Activated T-helper 1 cell treated with anti-CD3 and anti-CD28 coated beads, Interleukin-12 subunit alpha, Interleukin-12 subunit beta, Interleukin-2, Interleukin-4 antibody, amounts not matched to agents 30 ng/mL and 10 ng/mL and 1 ng/mL, durations not matched to agents 14 hours and 24 hours and 36 hours (primary cell): ENCODE measurements around the gene SLX4IP. TPM values are rescaled to one million over a fixed set of nuclear protein-coding genes. Genes with fewer than 3 reads are reported as not detected.

Source experiments
- DNase-seq: peaks from one replicate; pipeline ENCODE4 v3.0.0; 2021; ENCODE audit warnings: low spot score
- H3K27ac Mint-ChIP-seq: one replicate; pipeline ENCODE4 v1.8.0; 2021; ENCODE audit warnings: mild to moderate bottlenecking, mixed read lengths
- H3K27me3 Mint-ChIP-seq: one replicate; pipeline ENCODE4 v1.8.0; 2022; ENCODE audit warnings: mild to moderate bottlenecking, moderate library complexity, mixed read lengths; ENCODE audit not compliant: insufficient read depth
- H3K36me3 Mint-ChIP-seq: one replicate; pipeline ENCODE4 v1.8.0; 2021; ENCODE audit warnings: low read depth, mixed read lengths
- H3K4me1 Mint-ChIP-seq: one replicate; pipeline ENCODE4 v1.8.0; 2021; ENCODE audit warnings: low read depth, mixed read lengths
- H3K4me3 Mint-ChIP-seq: one replicate; pipeline ENCODE4 v1.8.0; 2021; ENCODE audit warnings: mild to moderate bottlenecking, moderate library complexity, mixed read lengths
- H3K9me3 Mint-ChIP-seq: one replicate; pipeline ENCODE4 v1.8.0; 2021; ENCODE audit warnings: mixed read lengths
- intact Hi-C: fragments of 100-400 bp; cut with micrococcal nuclease; formaldehyde crosslinking; loops from one replicate; pipeline ENCODE4 v1.15.1; 2024
- total RNA-seq: library from RNA; stranded (reverse); gene quantifications from 2 replicates; pipeline ENCODE4 v1.2.3, GENCODE V29; 2022

Gene SLX4IP
- total RNA-seq, 1 donor from 2014 or later, result 5.0 TPM

- intact Hi-C loops, result loop anchor here (2.0 kb wide), 1 partner anchor 75 kb away; no protein-coding TSS in a partner anchor
- no peak overlapping the region for H3K4me3 Mint-ChIP-seq
- peaks cover 41% of the 10 kb centered on the region for H3K4me1 Mint-ChIP-seq
- peak overlapping the region; percentile 13 for H3K27ac Mint-ChIP-seq
- no peaks in the 10 kb centered on the region for H3K36me3 Mint-ChIP-seq
- H3K9me3 Mint-ChIP-seq, result no peaks in the 10 kb centered on the region
- no peak for DNase-seq
- peaks cover 1% of the 10 kb centered on the region for H3K27me3 Mint-ChIP-seq
Observed at GRCh38 chr20:10521836-10522235, 86.7 kb downstream of the SLX4IP start.

- intact Hi-C loops, result no loop called here
- Mint-ChIP-seq H3K4me3 (no peak overlapping the region), H3K9me3 (no peaks in the 10 kb centered on the region), H3K27ac (no peak overlapping the region), H3K27me3 (peaks cover 1% of the 10 kb centered on the region), H3K4me1 (peaks cover 41% of the 10 kb centered on the region), H3K36me3 (no peaks in the 10 kb centered on the region)
- no peak for DNase-seq
Observed at GRCh38 chr20:10522328-10522727, 87.2 kb downstream of the SLX4IP start.

DNA sequence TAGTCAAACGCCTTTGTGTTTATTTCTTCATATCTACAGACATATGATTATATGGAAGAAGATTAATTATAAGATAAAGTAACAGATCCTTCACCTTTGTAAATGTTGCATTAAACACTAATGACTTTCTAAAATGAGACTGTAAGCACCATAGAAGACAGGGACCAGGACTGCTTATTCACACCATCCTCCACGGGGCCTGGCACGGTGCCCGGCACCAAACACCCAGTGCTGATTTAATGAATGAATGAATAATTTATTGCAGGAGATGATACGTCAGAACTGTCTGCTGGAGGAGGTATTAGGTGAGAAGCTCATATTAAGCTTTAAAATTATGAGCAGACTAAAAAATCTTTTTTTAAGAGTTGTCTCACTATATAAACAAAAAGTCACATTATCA, 88.3 kb downstream of the SLX4IP start:
- Mint-ChIP-seq H3K4me1 (peaks cover 41% of the 10 kb centered on the region), H3K36me3 (no peaks in the 10 kb centered on the region), H3K9me3 (no peaks in the 10 kb centered on the region), H3K4me3 (no peak overlapping the region), H3K27ac (no peak overlapping the region), H3K27me3 (no peaks in the 10 kb centered on the region)
- no peak for DNase-seq
- intact Hi-C loops, result no loop called here

GRCh38 chr20:10524034-10524476, 89.0 kb downstream of the SLX4IP start:
- Mint-ChIP-seq H3K9me3 (no peaks in the 10 kb centered on the region), H3K36me3 (no peaks in the 10 kb centered on the region), H3K27ac (no peak overlapping the region), H3K27me3 (no peaks in the 10 kb centered on the region), H3K4me1 (peaks cover 38% of the 10 kb centered on the region), H3K4me3 (no peak overlapping the region)
- intact Hi-C loops, result no loop called here
- DNase-seq, result no peak

DNA sequence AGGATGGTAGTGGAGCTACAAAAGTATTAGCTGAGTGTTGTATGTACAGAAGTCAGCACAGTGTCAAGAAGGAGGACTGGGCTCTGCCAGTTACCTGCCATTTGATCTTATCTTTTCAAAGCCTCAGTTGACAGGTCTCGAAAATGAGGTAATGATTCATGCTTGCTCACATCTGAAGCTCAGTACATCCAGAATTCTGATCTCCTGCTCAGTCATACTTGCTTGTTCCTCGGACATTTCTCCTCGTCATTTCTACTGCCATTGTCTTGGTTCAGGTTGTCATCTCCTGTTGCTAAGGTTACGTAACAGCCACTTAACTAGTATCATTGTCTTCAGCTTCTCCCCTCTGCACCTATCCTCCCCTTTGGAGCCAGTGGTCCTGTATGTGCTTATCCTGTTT, 89.5 kb downstream of the SLX4IP start:
- no peak overlapping the region for H3K27ac Mint-ChIP-seq
- H3K9me3 Mint-ChIP-seq, result no peaks in the 10 kb centered on the region
- H3K27me3 Mint-ChIP-seq, result no peaks in the 10 kb centered on the region
- DNase-seq, result no peak
- no peaks in the 10 kb centered on the region for H3K36me3 Mint-ChIP-seq
- H3K4me1 Mint-ChIP-seq, result peaks cover 32% of the 10 kb centered on the region
- intact Hi-C loops, result no loop called here
- no peak overlapping the region for H3K4me3 Mint-ChIP-seq

DNA sequence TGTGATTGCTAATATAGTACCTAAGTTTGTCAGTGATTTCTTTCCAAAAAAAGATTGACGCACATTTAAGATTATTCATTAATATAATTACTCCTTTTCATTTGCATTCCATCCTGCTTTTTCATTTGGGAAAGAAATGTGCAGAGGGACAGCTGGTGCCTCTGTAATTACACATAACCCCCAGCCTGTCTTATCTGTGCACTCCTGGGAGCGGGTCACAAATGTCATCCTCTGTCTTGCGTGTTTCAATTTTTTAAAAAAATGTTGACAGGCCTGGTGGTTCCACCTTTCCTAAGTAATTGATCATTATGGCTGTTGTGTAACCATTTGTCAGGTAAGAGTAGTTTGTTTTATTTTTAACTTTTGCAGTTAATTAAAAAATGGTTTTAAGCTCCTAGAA, 92.7 kb downstream of the SLX4IP start:
- peaks cover 9% of the 10 kb centered on the region for H3K4me1 Mint-ChIP-seq
- peaks cover 4% of the 10 kb centered on the region for H3K36me3 Mint-ChIP-seq
- no peak overlapping the region for H3K27ac Mint-ChIP-seq
- no peak for DNase-seq
- H3K9me3 Mint-ChIP-seq, result no peaks in the 10 kb centered on the region
- intact Hi-C loops, result no loop called here
- no peak overlapping the region for H3K4me3 Mint-ChIP-seq
- H3K27me3 Mint-ChIP-seq, result peaks cover 2% of the 10 kb centered on the region

DNA sequence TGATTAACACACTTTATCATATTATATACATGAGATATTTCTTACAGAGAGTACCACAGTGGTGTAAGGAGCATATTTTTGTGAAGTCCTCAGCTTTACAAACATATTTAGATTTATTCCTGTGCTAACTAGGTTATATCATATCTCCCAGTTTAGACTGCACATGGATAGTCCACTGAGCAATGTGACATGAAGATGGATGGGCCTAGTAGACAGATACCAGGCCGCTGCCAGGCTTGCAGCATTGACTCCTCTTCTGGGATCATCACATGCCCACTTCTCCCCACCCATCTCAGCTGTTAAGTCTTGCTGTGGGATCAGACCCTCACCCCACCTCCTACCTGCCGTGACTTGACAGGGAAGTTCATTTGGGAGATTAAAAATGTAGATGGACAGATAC, 95.8 kb downstream of the SLX4IP start:
- intact Hi-C loops, result no loop called here
- Mint-ChIP-seq H3K4me3 (no peak overlapping the region), H3K27me3 (peaks cover 2% of the 10 kb centered on the region), H3K9me3 (no peaks in the 10 kb centered on the region), H3K36me3 (peaks cover 6% of the 10 kb centered on the region), H3K27ac (no peak overlapping the region), H3K4me1 (peaks cover 8% of the 10 kb centered on the region)
- no peak for DNase-seq

- DNase-seq, result no peak
- intact Hi-C loops, result no loop called here
- Mint-ChIP-seq H3K4me3 (no peak overlapping the region), H3K27me3 (peaks cover 2% of the 10 kb centered on the region), H3K36me3 (peaks cover 6% of the 10 kb centered on the region), H3K9me3 (no peaks in the 10 kb centered on the region), H3K4me1 (peaks cover 8% of the 10 kb centered on the region), H3K27ac (no peak overlapping the region)
Observed at GRCh38 chr20:10531848-10532247, 96.7 kb downstream of the SLX4IP start.

- Mint-ChIP-seq H3K4me3 (no peak overlapping the region), H3K9me3 (no peaks in the 10 kb centered on the region), H3K36me3 (peaks cover 6% of the 10 kb centered on the region), H3K4me1 (peaks cover 8% of the 10 kb centered on the region), H3K27me3 (peaks cover 2% of the 10 kb centered on the region), H3K27ac (no peak overlapping the region)
- no peak for DNase-seq
- intact Hi-C loops, result no loop called here
Observed at GRCh38 chr20:10532361-10532760, 97.3 kb downstream of the SLX4IP start.

GRCh38 chr20:10536531-10536930, 101.4 kb downstream of the SLX4IP start:
- H3K9me3 Mint-ChIP-seq, result no peaks in the 10 kb centered on the region
- no peaks in the 10 kb centered on the region for H3K27me3 Mint-ChIP-seq
- no peak for DNase-seq
- peaks cover 2% of the 10 kb centered on the region for H3K36me3 Mint-ChIP-seq
- intact Hi-C loops, result loop anchor here (1.0 to 2.0 kb wide), 2 partner anchors 67 to 220 kb away; no protein-coding TSS in a partner anchor
- no peak overlapping the region for H3K27ac Mint-ChIP-seq
- peaks cover 15% of the 10 kb centered on the region for H3K4me1 Mint-ChIP-seq
- no peak overlapping the region for H3K4me3 Mint-ChIP-seq

- intact Hi-C loops, result loop anchor here (2.0 kb wide), 1 partner anchor 221 kb away; no protein-coding TSS in a partner anchor
- Mint-ChIP-seq H3K27me3 (no peaks in the 10 kb centered on the region), H3K4me3 (no peak overlapping the region), H3K4me1 (peaks cover 11% of the 10 kb centered on the region), H3K27ac (no peak overlapping the region), H3K9me3 (no peaks in the 10 kb centered on the region), H3K36me3 (peaks cover 2% of the 10 kb centered on the region)
- no peak for DNase-seq
Observed at GRCh38 chr20:10537850-10538480, 102.9 kb downstream of the SLX4IP start.

DNA sequence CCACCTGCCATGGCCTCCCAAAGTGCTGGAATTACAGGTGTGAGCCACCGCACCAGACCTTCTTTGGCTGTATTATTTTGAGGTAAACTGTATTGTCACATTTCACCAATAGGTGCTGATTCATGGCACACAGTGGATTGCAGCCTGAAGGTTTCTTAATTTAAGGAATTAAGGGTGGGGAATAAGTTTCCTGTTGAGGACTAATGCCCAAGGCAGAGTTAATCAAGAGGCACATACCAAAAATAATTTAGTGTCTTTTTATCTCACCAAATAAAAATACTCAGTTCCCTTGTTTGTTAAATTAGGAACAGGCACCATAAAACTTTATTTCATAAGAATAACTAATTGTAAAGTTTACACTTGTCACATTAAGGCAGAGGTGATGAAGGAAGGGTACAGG, 103.7 kb downstream of the SLX4IP start:
- Mint-ChIP-seq H3K27ac (no peak overlapping the region), H3K4me3 (no peak overlapping the region), H3K4me1 (peaks cover 18% of the 10 kb centered on the region), H3K9me3 (no peaks in the 10 kb centered on the region), H3K36me3 (peaks cover 2% of the 10 kb centered on the region), H3K27me3 (no peaks in the 10 kb centered on the region)
- no peak for DNase-seq
- intact Hi-C loops, result no loop called here

DNA sequence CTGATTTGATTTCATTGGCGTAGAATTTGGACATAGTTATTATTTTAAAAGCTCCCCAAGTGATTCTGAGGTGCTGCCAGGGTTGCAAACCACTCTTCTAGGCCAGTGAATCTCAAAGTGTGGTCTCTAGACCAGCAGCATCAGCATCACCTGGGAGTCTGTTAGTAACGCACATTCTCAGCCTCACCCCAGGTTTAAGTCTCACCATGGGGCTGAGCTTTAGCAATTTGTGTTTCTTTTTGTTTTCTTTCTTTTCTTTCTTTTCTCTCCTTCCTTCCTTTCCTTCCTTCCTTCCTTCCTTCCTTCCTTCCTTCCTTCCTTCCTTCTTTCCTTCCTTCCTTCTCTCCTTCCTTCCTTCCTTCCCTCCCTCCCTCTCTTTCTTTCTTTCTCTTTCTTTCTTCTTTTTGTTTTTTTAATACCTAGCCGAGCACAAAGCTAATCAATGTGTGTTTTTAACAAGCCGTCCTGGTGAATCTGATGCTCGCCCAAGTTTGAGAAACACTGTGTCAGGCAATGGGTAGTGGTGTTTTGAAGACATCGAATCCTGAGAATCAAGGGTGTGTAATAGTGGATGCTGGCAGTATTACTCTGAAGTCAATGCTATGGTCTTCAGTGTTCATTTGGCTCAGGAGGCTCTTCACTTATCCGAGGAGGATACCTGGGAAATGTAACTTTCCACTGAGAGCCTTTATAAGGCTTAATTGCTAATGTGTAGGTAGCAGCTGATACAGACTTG, 104.9 kb downstream of the SLX4IP start:
- DNase-seq, result no peak
- Mint-ChIP-seq H3K27me3 (no peaks in the 10 kb centered on the region), H3K9me3 (no peaks in the 10 kb centered on the region), H3K4me1 (peaks cover 18% of the 10 kb centered on the region), H3K4me3 (no peak overlapping the region), H3K27ac (no peak overlapping the region), H3K36me3 (no peaks in the 10 kb centered on the region)
- intact Hi-C loops, result no loop called here
